Measurements from ENCODE around the gene IZUMO2.

GRCh38 chr19:50189331-50189730 is 26.2 kb upstream of the IZUMO2 start:
- TF ChIP-seq CTCF (IDR thresholded peaks at IDR 0.05) (no peak), ZFX (IDR thresholded peaks at IDR 0.05; ENCODE audit: borderline replicate concordance) (no peak)

Data from 22Rv1 (cell line).